ENCODE results near the gene AOAH. TPM values are rescaled to one million over a fixed set of nuclear protein-coding genes. Genes with fewer than 3 reads are reported as not detected.

AOAH gene
- total RNA-seq, 1 experiment from 2014 or later: 0.39 TPM

- H3K27me3 Mint-ChIP-seq (ENCODE audit: low read depth): no peaks in the 10 kb centered on the region
- H2BK20ac ChIP-seq (ENCODE audit: low read depth, low read length, poor library complexity, severe bottlenecking): no peak overlapping the region
Measured at GRCh38 chr7:36522453-36523007, 201.8 kb downstream of the AOAH start.

More at GRCh38 chr7:36522453-36523007, 201.8 kb downstream of the AOAH start:
- DNase-seq: no peak
- no peak overlapping the region for H3K9ac ChIP-seq (ENCODE audit: extremely low read depth, insufficient read length, low read length)
- H3K9me3 Mint-ChIP-seq: no peaks in the 10 kb centered on the region
- H3K23me2 ChIP-seq (ENCODE audit: insufficient read length, low read depth, low read length, poor library complexity, severe bottlenecking): no peaks in the 10 kb centered on the region
- H3K4me1 Mint-ChIP-seq: no peaks in the 10 kb centered on the region; a peak in 2 of 4 replicates
- no peak overlapping the region for H3K14ac ChIP-seq (ENCODE audit: insufficient read depth, low read length)
- H3K56ac ChIP-seq (ENCODE audit: insufficient read length, low read depth, low read length): no peak overlapping the region
- no peaks in the 10 kb centered on the region for H3K79me2 ChIP-seq (ENCODE audit: insufficient read depth, low read length)
- H3K4me1 ChIP-seq (ENCODE audit: insufficient read depth, low read length): peaks cover 4% of the 10 kb centered on the region; the same call in 1 of the 2 replicates
- H2BK120ac ChIP-seq (ENCODE audit: low read depth, low read length, poor library complexity, severe bottlenecking): no peak overlapping the region
- no peak overlapping the region for H3K27ac Mint-ChIP-seq
- no peak overlapping the region for H2AK5ac ChIP-seq (ENCODE audit: insufficient read length, low read length)
- H3K27ac ChIP-seq (ENCODE audit: insufficient read length, low read depth, low read length): no peak overlapping the region
- no peak overlapping the region for H3T11ph ChIP-seq (ENCODE audit: low read length)
- H3K18ac ChIP-seq (ENCODE audit: insufficient read length, low read depth, low read length): no peak overlapping the region
- H3K27me3 ChIP-seq (ENCODE audit: insufficient read depth, low read length): no peaks in the 10 kb centered on the region
- no peak overlapping the region for H2BK5ac ChIP-seq (ENCODE audit: insufficient read length, low read length)
- H3K23ac ChIP-seq (ENCODE audit: insufficient read length, low read depth, low read length): no peak overlapping the region
- no peak overlapping the region for H4K8ac ChIP-seq (replicated peaks; ENCODE audit: insufficient read length, low read depth, low read length)
- H4K20me1 ChIP-seq (ENCODE audit: control insufficient read depth, insufficient read depth, insufficient read length): no peaks in the 10 kb centered on the region
- no peaks in the 10 kb centered on the region for H3K9me3 ChIP-seq (ENCODE audit: control insufficient read depth, low read depth, low read length)
- no peak overlapping the region for H2BK12ac ChIP-seq (ENCODE audit: insufficient read length, low read depth, low read length)
- H2AFZ ChIP-seq (ENCODE audit: low read length): no peak overlapping the region
- H3K4me2 ChIP-seq (ENCODE audit: insufficient read depth, insufficient read length, low read length): no peak overlapping the region
- no peak overlapping the region for H3K4ac ChIP-seq (ENCODE audit: low read depth, low read length)
- H4K91ac ChIP-seq (ENCODE audit: insufficient read length, low read depth, low read length): no peak overlapping the region
- H4K5ac ChIP-seq (ENCODE audit: insufficient read length, low read depth, low read length): no peak overlapping the region
- no peaks in the 10 kb centered on the region for H3K79me1 ChIP-seq (ENCODE audit: insufficient read depth, low read depth, low read length, poor library complexity, severe bottlenecking)
- H2BK15ac ChIP-seq (ENCODE audit: low read depth, low read length): no peak overlapping the region
- H3K36me3 Mint-ChIP-seq (ENCODE audit: insufficient read depth in 1 of 3, low read depth in 3 of 3): no peaks in the 10 kb centered on the region; a peak in 1 of 7 replicates
- no CpG with 5 or more reads among the region's 10 CpGs for WGBS (ENCODE audit: extremely low coverage, insufficient read length, low lambda C conversion rate)
- no peak overlapping the region for H3K4me3 Mint-ChIP-seq
- TF ChIP-seq, protein P1, sequence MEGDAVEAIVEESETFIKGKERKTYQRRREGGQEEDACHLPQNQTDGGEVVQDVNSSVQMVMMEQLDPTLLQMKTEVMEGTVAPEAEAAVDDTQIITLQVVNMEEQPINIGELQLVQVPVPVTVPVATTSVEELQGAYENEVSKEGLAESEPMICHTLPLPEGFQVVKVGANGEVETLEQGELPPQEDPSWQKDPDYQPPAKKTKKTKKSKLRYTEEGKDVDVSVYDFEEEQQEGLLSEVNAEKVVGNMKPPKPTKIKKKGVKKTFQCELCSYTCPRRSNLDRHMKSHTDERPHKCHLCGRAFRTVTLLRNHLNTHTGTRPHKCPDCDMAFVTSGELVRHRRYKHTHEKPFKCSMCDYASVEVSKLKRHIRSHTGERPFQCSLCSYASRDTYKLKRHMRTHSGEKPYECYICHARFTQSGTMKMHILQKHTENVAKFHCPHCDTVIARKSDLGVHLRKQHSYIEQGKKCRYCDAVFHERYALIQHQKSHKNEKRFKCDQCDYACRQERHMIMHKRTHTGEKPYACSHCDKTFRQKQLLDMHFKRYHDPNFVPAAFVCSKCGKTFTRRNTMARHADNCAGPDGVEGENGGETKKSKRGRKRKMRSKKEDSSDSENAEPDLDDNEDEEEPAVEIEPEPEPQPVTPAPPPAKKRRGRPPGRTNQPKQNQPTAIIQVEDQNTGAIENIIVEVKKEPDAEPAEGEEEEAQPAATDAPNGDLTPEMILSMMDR (conservative IDR thresholded peaks at IDR 0.05): no peak

Measured in H9 (cell line).